ENCODE measurements around the gene APBB2. TPM values are rescaled to one million over a fixed set of nuclear protein-coding genes. Genes with fewer than 3 reads are reported as not detected.

The APBB2 gene
- total and polyA plus RNA-seq, 2 of the 8 experiments (the other 6 are each of a cell fraction or from before 2014, with no cell fraction given), result 58.7 to 59.4 TPM

DNA sequence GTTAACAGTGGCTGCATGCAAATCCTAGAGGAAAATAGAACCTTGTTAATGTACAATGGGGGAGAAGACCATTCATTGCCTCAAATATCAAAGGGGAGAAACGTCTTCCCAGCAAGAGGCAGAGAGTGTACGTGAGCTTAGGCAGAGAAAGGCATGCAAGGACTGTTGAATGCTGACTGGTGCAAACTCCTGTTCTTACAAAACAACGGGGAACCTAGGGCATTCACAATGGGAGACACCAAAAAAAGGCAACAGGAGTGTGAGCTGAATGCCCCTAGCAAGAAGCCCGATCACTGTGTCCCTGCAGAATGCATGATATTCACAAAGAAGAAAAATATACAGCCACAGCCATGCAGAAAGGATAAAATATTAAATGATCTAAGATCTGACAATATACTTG lies 279.7 kb downstream of the APBB2 start:
- WGBS, 2 experiments (ENCODE audit: extremely low coverage in 1 of 2, insufficient coverage in 1 of 2, insufficient read length in 1 of 2, insufficient replicate concordance in 2 of 2, low coverage in 1 of 2, low lambda C conversion rate in 2 of 2, missing lambda C conversion rate in 1 of 2), result 24% methylated on average over 4 of the region's 4 CpGs; no CpG with 5 or more reads in 1 of the 2 experiments
- POLR2A ChIA-PET (ENCODE audit: partially characterized antibody), result interaction anchor here (1.1 to 1.5 kb wide), 2 partner anchors 12 to 276 kb away, joined by 3 read pairs; no protein-coding TSS in a partner anchor
- H3K23me2 ChIP-seq (ENCODE audit: low read depth, low read length), result no peaks in the 10 kb centered on the region
- peak overlapping the region in 1 of 4 experiments; percentile 22; a peak in 1 of 8 replicates for H3K4me3 ChIP-seq (ENCODE audit: extremely low read depth in 1 of 4, insufficient read depth in 2 of 4, low read depth in 3 of 4, low read length in 4 of 4)
- no peak overlapping the region for H3K18ac ChIP-seq (ENCODE audit: extremely low read depth, low read length)
- H3K36me3 ChIP-seq (ENCODE audit: control insufficient read depth in 2 of 4, insufficient read depth in 4 of 4, low read length in 3 of 4), result no peaks in the 10 kb centered on the region
- FAIRE-seq (peak; percentile 93), DNase-seq (ENCODE audit: low read depth in 1 of 2, low spot score in 2 of 2) (peak in 1 of 2 experiments; percentile 3)
- H2BK12ac ChIP-seq (ENCODE audit: low read depth, low read length), result no peak overlapping the region
- peaks cover 5 to 16% (median 13%) of the 10 kb centered on the region in 4 experiments; a peak in 5 of 7 replicates for H3K4me1 ChIP-seq (replicated peaks in 1 of 4; ENCODE audit: control insufficient read depth in 3 of 4, insufficient read depth in 4 of 4, low read length in 3 of 4)
- no peak overlapping the region for H3K23ac ChIP-seq (ENCODE audit: insufficient read length)
- no peak overlapping the region for H4K91ac ChIP-seq (replicated peaks; ENCODE audit: insufficient read length, low read length)
- no peak overlapping the region for H2BK20ac ChIP-seq (ENCODE audit: low read length)
- H2AFZ ChIP-seq (ENCODE audit: low read length), result no peak overlapping the region
- no peak overlapping the region for H2BK120ac ChIP-seq (replicated peaks; ENCODE audit: low read depth, low read length)
- no peaks in the 10 kb centered on the region for H3K9me3 ChIP-seq (ENCODE audit: insufficient read depth in 2 of 2, low read depth in 1 of 2, low read length in 1 of 2)
- no peak overlapping the region for H4K8ac ChIP-seq (ENCODE audit: extremely low read depth, insufficient read depth, low read length)
- no peaks in the 10 kb centered on the region for H4K20me1 ChIP-seq (replicated peaks in 1 of 2; ENCODE audit: control insufficient read depth in 1 of 2, insufficient read depth in 2 of 2, low read length in 2 of 2)
- H3K27me3 ChIP-seq (replicated peaks in 1 of 4; ENCODE audit: control insufficient read depth in 3 of 4, extremely low read depth in 1 of 4, insufficient read depth in 3 of 4, low read length in 3 of 4), result no peaks in the 10 kb centered on the region
- H2AK5ac ChIP-seq (ENCODE audit: low read depth, low read length), result no peak overlapping the region
- H3K56ac ChIP-seq (replicated peaks; ENCODE audit: insufficient read length, low read depth, low read length), result no peak overlapping the region
- H2BK5ac ChIP-seq (ENCODE audit: low read depth, low read length), result no peak overlapping the region
- H3K4ac ChIP-seq (replicated peaks; ENCODE audit: insufficient read length, low read depth, low read length), result no peak overlapping the region
- peak overlapping the region; percentile 41 to 60; a peak in 3 of 4 replicates for H3K4me2 ChIP-seq (ENCODE audit: insufficient read depth in 1 of 2, low read depth in 2 of 2, low read length in 2 of 2)
- H3K27ac ChIP-seq (ENCODE audit: low read depth, low read length), result 0 out of 2 replicates have a peak overlapping the region, but pooled peaks have one; percentile 21
- no peak overlapping the region for H4K5ac ChIP-seq (ENCODE audit: insufficient read length, low read depth, low read length)
- no peak overlapping the region for H3K14ac ChIP-seq (ENCODE audit: insufficient read length)
- H3K79me2 ChIP-seq (ENCODE audit: control insufficient read depth in 1 of 2, insufficient read depth in 2 of 2, low read length in 2 of 2), result no peaks in the 10 kb centered on the region
- no peak overlapping the region for H3K9ac ChIP-seq (replicated peaks in 1 of 4; ENCODE audit: extremely low read depth in 1 of 4, low read depth in 3 of 4, low read length in 3 of 4)
- TF ChIP-seq SUZ12 (IDR thresholded peaks at IDR 0.05; ENCODE audit: low read length) (no peak), MAFK (IDR thresholded peaks at IDR 0.05; ENCODE audit: low read depth, low read length) (peak; percentile 34; the same call in 1 of the 2 replicates)
- CTCF ChIA-PET (ENCODE audit: partially characterized antibody), result interaction anchor here (0.9 to 4.2 kb wide), 3 partner anchors 11 to 42 kb away, joined by 3 to 48 read pairs (median 4); no protein-coding TSS in a partner anchor
- no peak overlapping the region for H2BK15ac ChIP-seq (ENCODE audit: low read length)
- no peaks in the 10 kb centered on the region for H3K79me1 ChIP-seq (ENCODE audit: low read depth, low read length)

Measured in H1 (cell line).